ENCODE measurements around the gene HOXC13.

Gene HOXC13

GRCh38 chr12:53929527-53929926 is 9.1 kb upstream of the HOXC13 start:
- H3K27me3 ChIP-seq (ENCODE audit: insufficient read depth, low read length, poor library complexity) = peaks cover 45% of the 10 kb centered on the region
- no peak overlapping the region for H3K27ac ChIP-seq (ENCODE audit: low read length)
- no peaks in the 10 kb centered on the region for H3K4me1 ChIP-seq (ENCODE audit: insufficient read depth, low read length)
- no peaks in the 10 kb centered on the region for H4K20me1 ChIP-seq (ENCODE audit: insufficient read depth, low read length)
- no peaks in the 10 kb centered on the region for H3K36me3 ChIP-seq (ENCODE audit: insufficient read depth, low read length)
- DNase-seq (no peak), ATAC-seq (ENCODE audit: insufficient read depth, low read depth) (no peak)
- H2AFZ ChIP-seq (ENCODE audit: low read depth, low read length) = no peak overlapping the region
- no peak overlapping the region for H3K4me3 ChIP-seq (ENCODE audit: low read depth in 1 of 2, low read length in 2 of 2)
- TF ChIP-seq CTCF (IDR thresholded peaks at IDR 0.05; ENCODE audit: borderline replicate concordance, extremely low read depth, low read length, poor library complexity, severe bottlenecking) (no peak), EZH2 (IDR thresholded peaks at IDR 0.05; ENCODE audit: borderline replicate concordance, low read depth, low read length, severe bottlenecking) (no peak)
- no peak overlapping the region for H3K4me2 ChIP-seq (ENCODE audit: insufficient read depth, low read length)
- no peak overlapping the region for H3K9ac ChIP-seq (ENCODE audit: low read depth, low read length)
- H3K9me3 ChIP-seq (ENCODE audit: insufficient read depth, low read length, severe bottlenecking) = no peaks in the 10 kb centered on the region
- no peaks in the 10 kb centered on the region for H3K79me2 ChIP-seq (ENCODE audit: insufficient read depth, low read length)

- H3K36me3 ChIP-seq (ENCODE audit: insufficient read depth, low read length) = no peaks in the 10 kb centered on the region
- no peaks in the 10 kb centered on the region for H3K79me2 ChIP-seq (ENCODE audit: insufficient read depth, low read length)
- no peaks in the 10 kb centered on the region for H4K20me1 ChIP-seq (ENCODE audit: insufficient read depth, low read length)
- no peak overlapping the region for H3K9ac ChIP-seq (ENCODE audit: low read depth, low read length)
- H3K27ac ChIP-seq (ENCODE audit: low read length) = no peak overlapping the region
- no peaks in the 10 kb centered on the region for H3K9me3 ChIP-seq (ENCODE audit: insufficient read depth, low read length, severe bottlenecking)
- H3K4me1 ChIP-seq (ENCODE audit: insufficient read depth, low read length) = no peaks in the 10 kb centered on the region
- TF ChIP-seq EZH2 (IDR thresholded peaks at IDR 0.05; ENCODE audit: borderline replicate concordance, low read depth, low read length, severe bottlenecking) (no peak), CTCF (IDR thresholded peaks at IDR 0.05; ENCODE audit: borderline replicate concordance, extremely low read depth, low read length, poor library complexity, severe bottlenecking) (no peak)
- H3K27me3 ChIP-seq (ENCODE audit: insufficient read depth, low read length, poor library complexity) = peaks cover 53% of the 10 kb centered on the region
- no peak overlapping the region for H3K4me2 ChIP-seq (ENCODE audit: insufficient read depth, low read length)
- H3K4me3 ChIP-seq (ENCODE audit: low read depth in 1 of 2, low read length in 2 of 2) = no peak overlapping the region
- ATAC-seq (ENCODE audit: insufficient read depth, low read depth) = no peak
- no peak for DNase-seq
- no peak overlapping the region for H2AFZ ChIP-seq (ENCODE audit: low read depth, low read length)
Observed at GRCh38 chr12:53930591-53931255, 7.9 kb upstream of the HOXC13 start.

- Histone ChIP-seq H3K4me3 (ENCODE audit: low read depth in 1 of 2, low read length in 2 of 2) (no peak overlapping the region), H3K27ac (ENCODE audit: low read length) (no peak overlapping the region), H3K27me3 (ENCODE audit: insufficient read depth, low read length, poor library complexity) (peaks cover 47% of the 10 kb centered on the region), H3K79me2 (ENCODE audit: insufficient read depth, low read length) (no peaks in the 10 kb centered on the region), H4K20me1 (ENCODE audit: insufficient read depth, low read length) (no peaks in the 10 kb centered on the region), H3K9me3 (ENCODE audit: insufficient read depth, low read length, severe bottlenecking) (no peaks in the 10 kb centered on the region), H2AFZ (ENCODE audit: low read depth, low read length) (no peak overlapping the region), H3K4me2 (ENCODE audit: insufficient read depth, low read length) (no peak overlapping the region), H3K36me3 (ENCODE audit: insufficient read depth, low read length) (no peaks in the 10 kb centered on the region), H3K9ac (ENCODE audit: low read depth, low read length) (no peak overlapping the region), H3K4me1 (ENCODE audit: insufficient read depth, low read length) (no peaks in the 10 kb centered on the region)
- no peak for TF ChIP-seq EZH2 (IDR thresholded peaks at IDR 0.05; ENCODE audit: borderline replicate concordance, low read depth, low read length, severe bottlenecking)
- no peak for TF ChIP-seq CTCF (IDR thresholded peaks at IDR 0.05; ENCODE audit: borderline replicate concordance, extremely low read depth, low read length, poor library complexity, severe bottlenecking)
- ATAC-seq (ENCODE audit: insufficient read depth, low read depth) (no peak), DNase-seq (no peak)
Observed at GRCh38 chr12:53931844-53932581, 6.6 kb upstream of the HOXC13 start.
